ENCODE measurements around the gene TP53BP1.

DNA sequence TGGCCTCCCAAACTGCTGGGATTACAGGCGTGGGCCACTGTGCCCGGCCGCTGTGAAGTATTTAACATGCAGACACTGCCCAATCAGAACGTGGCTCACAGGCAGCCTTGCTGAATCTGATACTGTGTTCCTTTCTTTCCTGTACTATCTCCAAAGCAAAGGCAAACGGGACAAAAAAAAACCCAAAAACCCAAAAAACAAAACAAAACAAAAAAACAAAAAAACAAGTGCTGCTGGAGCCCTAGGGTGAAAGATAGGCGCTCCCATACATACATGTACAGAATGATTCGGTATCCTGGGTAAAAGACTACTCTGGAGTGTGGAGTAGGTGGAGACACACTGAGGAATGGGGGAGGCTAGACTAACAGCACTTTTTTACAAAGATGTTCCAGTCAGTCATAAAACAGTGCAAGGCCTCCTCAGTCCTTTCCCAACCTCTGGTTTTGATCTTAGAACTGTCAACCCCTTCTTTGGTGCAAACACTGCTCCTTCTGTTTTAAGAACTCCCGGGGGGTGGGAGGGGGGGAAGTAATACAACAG is 16.8 kb upstream of the TP53BP1 start:
- TF ChIP-seq, protein P1, sequence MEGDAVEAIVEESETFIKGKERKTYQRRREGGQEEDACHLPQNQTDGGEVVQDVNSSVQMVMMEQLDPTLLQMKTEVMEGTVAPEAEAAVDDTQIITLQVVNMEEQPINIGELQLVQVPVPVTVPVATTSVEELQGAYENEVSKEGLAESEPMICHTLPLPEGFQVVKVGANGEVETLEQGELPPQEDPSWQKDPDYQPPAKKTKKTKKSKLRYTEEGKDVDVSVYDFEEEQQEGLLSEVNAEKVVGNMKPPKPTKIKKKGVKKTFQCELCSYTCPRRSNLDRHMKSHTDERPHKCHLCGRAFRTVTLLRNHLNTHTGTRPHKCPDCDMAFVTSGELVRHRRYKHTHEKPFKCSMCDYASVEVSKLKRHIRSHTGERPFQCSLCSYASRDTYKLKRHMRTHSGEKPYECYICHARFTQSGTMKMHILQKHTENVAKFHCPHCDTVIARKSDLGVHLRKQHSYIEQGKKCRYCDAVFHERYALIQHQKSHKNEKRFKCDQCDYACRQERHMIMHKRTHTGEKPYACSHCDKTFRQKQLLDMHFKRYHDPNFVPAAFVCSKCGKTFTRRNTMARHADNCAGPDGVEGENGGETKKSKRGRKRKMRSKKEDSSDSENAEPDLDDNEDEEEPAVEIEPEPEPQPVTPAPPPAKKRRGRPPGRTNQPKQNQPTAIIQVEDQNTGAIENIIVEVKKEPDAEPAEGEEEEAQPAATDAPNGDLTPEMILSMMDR (IDR thresholded peaks at IDR 0.05): no peak
- no peak for TF ChIP-seq POLR2A (IDR thresholded peaks at IDR 0.05)

Measured in heart left ventricle (tissue), 13 donors.